Measurements from ENCODE around the gene VWF.

The VWF gene

DNA sequence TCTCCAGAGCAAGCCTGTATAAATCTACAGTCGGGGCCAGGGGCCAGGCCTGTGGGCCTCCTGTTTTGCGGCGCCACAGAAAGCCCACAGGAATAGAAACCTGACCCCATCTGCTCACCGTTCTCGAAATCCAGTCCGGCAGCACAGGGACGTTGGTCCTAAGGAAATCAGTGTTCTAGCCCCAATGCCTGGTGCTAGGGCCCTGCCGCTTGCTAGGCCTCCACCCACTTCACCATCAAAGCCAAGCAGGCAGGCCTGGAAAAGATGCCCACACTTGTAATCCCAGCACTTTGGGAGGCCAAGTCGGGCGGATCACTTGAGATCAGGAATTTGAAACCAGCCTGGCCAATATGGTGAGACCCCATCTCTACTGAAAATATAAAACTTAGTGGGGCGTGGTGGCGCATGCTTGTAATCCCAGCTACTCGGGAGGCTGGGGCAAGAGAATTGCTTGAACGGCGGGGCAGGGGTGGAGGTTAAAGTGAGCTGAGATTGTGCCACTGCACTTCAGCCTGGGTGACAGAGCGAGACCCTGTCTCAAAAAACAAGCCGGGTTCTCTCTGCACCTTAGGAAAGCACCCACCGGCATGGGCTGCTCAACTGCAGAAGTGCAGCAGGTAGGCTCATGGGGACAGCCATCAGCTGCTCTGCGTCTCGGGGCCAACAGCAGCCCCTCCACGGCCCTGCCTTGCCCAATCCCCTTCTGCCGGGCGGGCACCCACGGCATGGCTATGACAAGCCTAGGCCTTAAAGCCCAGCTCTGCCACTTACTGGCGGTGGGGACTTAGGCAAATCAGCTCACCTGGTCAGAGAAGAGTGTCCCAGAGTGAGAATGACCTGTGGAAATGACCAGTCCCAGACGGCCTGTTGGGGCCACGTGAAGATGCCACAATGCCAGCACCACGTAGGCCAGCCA is 47.4 kb downstream of the VWF start:
- Histone ChIP-seq H3K4me3 (ENCODE audit: low read depth, low read length) (no peak overlapping the region), H3K4me1 (ENCODE audit: control insufficient read depth, insufficient read depth, low read length, unreplicated experiment) (peaks cover 12% of the 10 kb centered on the region), H3K36me3 (ENCODE audit: insufficient read depth, low read length) (no peaks in the 10 kb centered on the region), H3K79me2 (ENCODE audit: control insufficient read depth, insufficient read depth, low read length, unreplicated experiment) (no peaks in the 10 kb centered on the region), H3K27ac (ENCODE audit: low read depth, low read length) (no peak overlapping the region), H2AFZ (ENCODE audit: low read length, unreplicated experiment) (no peak overlapping the region), H3K27me3 (ENCODE audit: insufficient read depth, low read length) (no peaks in the 10 kb centered on the region)

GRCh38 chr12:6076346-6076745 is 48.1 kb downstream of the VWF start:
- Histone ChIP-seq H3K27ac (ENCODE audit: low read depth, low read length) (no peak overlapping the region), H3K4me1 (ENCODE audit: control insufficient read depth, insufficient read depth, low read length, unreplicated experiment) (peaks cover 13% of the 10 kb centered on the region), H2AFZ (ENCODE audit: low read length, unreplicated experiment) (no peak overlapping the region), H3K79me2 (ENCODE audit: control insufficient read depth, insufficient read depth, low read length, unreplicated experiment) (no peaks in the 10 kb centered on the region), H3K27me3 (ENCODE audit: insufficient read depth, low read length) (no peaks in the 10 kb centered on the region), H3K4me3 (ENCODE audit: low read depth, low read length) (no peak overlapping the region), H3K36me3 (ENCODE audit: insufficient read depth, low read length) (no peaks in the 10 kb centered on the region)

- Histone ChIP-seq H2AFZ (ENCODE audit: low read length, unreplicated experiment) (no peak overlapping the region), H3K27ac (ENCODE audit: low read depth, low read length) (no peak overlapping the region), H3K4me1 (ENCODE audit: control insufficient read depth, insufficient read depth, low read length, unreplicated experiment) (peaks cover 18% of the 10 kb centered on the region), H3K4me3 (ENCODE audit: low read depth, low read length) (no peak overlapping the region), H3K79me2 (ENCODE audit: control insufficient read depth, insufficient read depth, low read length, unreplicated experiment) (no peaks in the 10 kb centered on the region), H3K36me3 (ENCODE audit: insufficient read depth, low read length) (no peaks in the 10 kb centered on the region), H3K27me3 (ENCODE audit: insufficient read depth, low read length) (no peaks in the 10 kb centered on the region)
These were observed 49.4 kb downstream of the VWF start for GRCh38 chr12:6074979-6075585.

GRCh38 chr12:6074427-6074826 is 50.0 kb downstream of the VWF start:
- Histone ChIP-seq H3K4me1 (ENCODE audit: control insufficient read depth, insufficient read depth, low read length, unreplicated experiment) (peaks cover 24% of the 10 kb centered on the region), H3K27me3 (ENCODE audit: insufficient read depth, low read length) (no peaks in the 10 kb centered on the region), H3K36me3 (ENCODE audit: insufficient read depth, low read length) (no peaks in the 10 kb centered on the region), H3K27ac (ENCODE audit: low read depth, low read length) (no peak overlapping the region), H2AFZ (ENCODE audit: low read length, unreplicated experiment) (no peak overlapping the region), H3K4me3 (ENCODE audit: low read depth, low read length) (no peak overlapping the region), H3K79me2 (ENCODE audit: control insufficient read depth, insufficient read depth, low read length, unreplicated experiment) (no peaks in the 10 kb centered on the region)

DNA sequence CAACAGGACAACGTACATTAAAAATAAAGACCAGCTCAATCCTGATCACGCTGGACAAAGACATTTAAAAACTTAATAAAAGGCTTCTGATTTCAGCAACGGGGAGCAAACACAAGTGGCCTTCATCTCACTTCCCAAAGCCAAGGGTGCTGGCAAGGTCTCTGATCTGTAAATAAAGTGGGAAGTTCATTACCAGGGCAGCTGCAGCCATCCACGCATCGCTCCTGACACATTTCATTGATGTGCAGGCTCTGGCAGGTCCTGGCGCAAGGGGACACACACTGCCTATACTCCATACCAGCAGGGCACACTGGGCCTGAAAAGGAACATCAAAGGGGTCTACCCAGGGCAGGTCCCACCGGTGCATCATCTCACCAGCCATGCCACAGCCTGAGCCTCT is 51.0 kb downstream of the VWF start:
- H3K4me1 ChIP-seq (ENCODE audit: control insufficient read depth, insufficient read depth, low read length, unreplicated experiment), result peaks cover 27% of the 10 kb centered on the region
- no peaks in the 10 kb centered on the region for H3K27me3 ChIP-seq (ENCODE audit: insufficient read depth, low read length)
- no peaks in the 10 kb centered on the region for H3K79me2 ChIP-seq (ENCODE audit: control insufficient read depth, insufficient read depth, low read length, unreplicated experiment)
- H3K36me3 ChIP-seq (ENCODE audit: insufficient read depth, low read length), result no peaks in the 10 kb centered on the region
- no peak overlapping the region for H3K4me3 ChIP-seq (ENCODE audit: low read depth, low read length)
- no peak overlapping the region for H2AFZ ChIP-seq (ENCODE audit: low read length, unreplicated experiment)
- H3K27ac ChIP-seq (ENCODE audit: low read depth, low read length), result no peak overlapping the region

DNA sequence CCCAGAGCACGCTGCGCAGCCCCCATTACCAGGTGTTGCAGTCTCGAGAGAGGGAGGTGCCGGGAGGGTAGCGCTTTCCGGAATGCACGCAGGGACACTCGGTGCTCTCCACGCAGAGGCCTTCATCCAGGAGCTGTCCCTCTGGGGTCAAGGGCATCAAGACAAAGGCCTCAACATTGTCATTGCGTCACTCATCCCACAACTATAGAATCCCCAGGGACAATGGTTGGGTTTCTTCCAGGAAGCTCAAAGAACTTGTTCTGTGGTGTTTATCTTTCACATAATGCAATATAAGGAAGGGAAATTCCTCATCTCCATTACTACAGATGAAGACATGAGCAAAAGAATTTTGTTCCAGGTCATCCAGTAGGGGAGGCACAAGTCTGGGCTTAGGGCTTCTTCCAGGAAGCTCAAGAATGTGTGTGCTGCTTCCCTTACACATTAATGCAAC is 52.1 kb downstream of the VWF start:
- Histone ChIP-seq H3K4me3 (ENCODE audit: low read depth, low read length) (no peak overlapping the region), H3K36me3 (ENCODE audit: insufficient read depth, low read length) (no peaks in the 10 kb centered on the region), H3K79me2 (ENCODE audit: control insufficient read depth, insufficient read depth, low read length, unreplicated experiment) (no peaks in the 10 kb centered on the region), H3K27me3 (ENCODE audit: insufficient read depth, low read length) (no peaks in the 10 kb centered on the region), H2AFZ (ENCODE audit: low read length, unreplicated experiment) (no peak overlapping the region), H3K4me1 (ENCODE audit: control insufficient read depth, insufficient read depth, low read length, unreplicated experiment) (peaks cover 26% of the 10 kb centered on the region), H3K27ac (ENCODE audit: low read depth, low read length) (no peak overlapping the region)

- Histone ChIP-seq H3K27me3 (ENCODE audit: insufficient read depth, low read length) (no peaks in the 10 kb centered on the region), H3K4me3 (ENCODE audit: low read depth, low read length) (no peak overlapping the region), H3K79me2 (ENCODE audit: control insufficient read depth, insufficient read depth, low read length, unreplicated experiment) (no peaks in the 10 kb centered on the region), H3K4me1 (ENCODE audit: control insufficient read depth, insufficient read depth, low read length, unreplicated experiment) (peaks cover 26% of the 10 kb centered on the region), H2AFZ (ENCODE audit: low read length, unreplicated experiment) (no peak overlapping the region), H3K36me3 (ENCODE audit: insufficient read depth, low read length) (no peaks in the 10 kb centered on the region), H3K27ac (ENCODE audit: low read depth, low read length) (no peak overlapping the region)
These were observed 52.9 kb downstream of the VWF start for GRCh38 chr12:6071589-6071988.

- Histone ChIP-seq H3K27ac (ENCODE audit: low read depth, low read length) (no peak overlapping the region), H3K79me2 (ENCODE audit: control insufficient read depth, insufficient read depth, low read length, unreplicated experiment) (no peaks in the 10 kb centered on the region), H3K36me3 (ENCODE audit: insufficient read depth, low read length) (no peaks in the 10 kb centered on the region), H3K4me1 (ENCODE audit: control insufficient read depth, insufficient read depth, low read length, unreplicated experiment) (peaks cover 26% of the 10 kb centered on the region), H3K27me3 (ENCODE audit: insufficient read depth, low read length) (no peaks in the 10 kb centered on the region), H2AFZ (ENCODE audit: low read length, unreplicated experiment) (no peak overlapping the region), H3K4me3 (ENCODE audit: low read depth, low read length) (no peak overlapping the region)
These were observed 53.8 kb downstream of the VWF start for GRCh38 chr12:6070472-6071257.

GRCh38 chr12:6069437-6070093 is 54.9 kb downstream of the VWF start:
- H2AFZ ChIP-seq (ENCODE audit: low read length, unreplicated experiment), result peak overlapping the region; percentile 0
- H3K27me3 ChIP-seq (ENCODE audit: insufficient read depth, low read length), result no peaks in the 10 kb centered on the region
- H3K79me2 ChIP-seq (ENCODE audit: control insufficient read depth, insufficient read depth, low read length, unreplicated experiment), result no peaks in the 10 kb centered on the region
- H3K27ac ChIP-seq (ENCODE audit: low read depth, low read length), result peak overlapping the region; percentile 64
- peaks cover 26% of the 10 kb centered on the region for H3K4me1 ChIP-seq (ENCODE audit: control insufficient read depth, insufficient read depth, low read length, unreplicated experiment)
- H3K4me3 ChIP-seq (ENCODE audit: low read depth, low read length), result no peak overlapping the region
- no peaks in the 10 kb centered on the region for H3K36me3 ChIP-seq (ENCODE audit: insufficient read depth, low read length)

DNA sequence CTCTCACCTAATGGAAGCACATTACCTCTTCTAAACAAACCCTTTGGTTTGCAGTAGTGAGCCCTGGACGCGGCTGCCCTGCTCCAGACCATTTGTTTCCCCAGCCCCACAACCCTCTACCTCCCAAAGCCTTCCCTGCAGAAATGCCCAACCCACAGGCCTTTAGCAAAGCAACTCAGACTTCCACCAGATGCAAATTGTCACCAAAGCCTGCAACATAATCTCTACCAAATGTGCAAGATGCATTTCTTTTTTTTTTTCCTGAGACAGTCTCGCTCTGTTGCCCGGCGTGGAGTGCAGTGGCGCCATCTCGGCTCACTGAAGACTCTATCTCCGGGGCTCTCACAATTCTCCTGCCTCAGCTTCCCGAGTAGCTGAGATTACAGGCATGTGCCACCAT is 56.2 kb downstream of the VWF start:
- no peaks in the 10 kb centered on the region for H3K27me3 ChIP-seq (ENCODE audit: insufficient read depth, low read length)
- no peak overlapping the region for H2AFZ ChIP-seq (ENCODE audit: low read length, unreplicated experiment)
- no peaks in the 10 kb centered on the region for H3K36me3 ChIP-seq (ENCODE audit: insufficient read depth, low read length)
- no peak overlapping the region for H3K27ac ChIP-seq (ENCODE audit: low read depth, low read length)
- peaks cover 26% of the 10 kb centered on the region for H3K4me1 ChIP-seq (ENCODE audit: control insufficient read depth, insufficient read depth, low read length, unreplicated experiment)
- H3K4me3 ChIP-seq (ENCODE audit: low read depth, low read length), result no peak overlapping the region
- no peaks in the 10 kb centered on the region for H3K79me2 ChIP-seq (ENCODE audit: control insufficient read depth, insufficient read depth, low read length, unreplicated experiment)

Measured in ACC112 (cell line).